Mucosa of stomach (tissue), 1 donor: ENCODE data around the gene PPP3CA.

ENCODE experiments used
- H3K27me3 ChIP-seq: one replicate; pipeline ENCODE4 v1.7.0; 2013; ENCODE audit warnings: mild to moderate bottlenecking, low read length; ENCODE audit not compliant: control insufficient read depth, insufficient read depth
- H3K36me3 ChIP-seq: one replicate; pipeline ENCODE4 v1.7.0; 2013; ENCODE audit warnings: low read length; ENCODE audit not compliant: control insufficient read depth, insufficient read depth
- H3K4me1 ChIP-seq: one replicate; pipeline ENCODE4 v1.7.0; 2013; ENCODE audit warnings: mild to moderate bottlenecking, low read length; ENCODE audit not compliant: control insufficient read depth, insufficient read depth
- H3K4me3 ChIP-seq: one replicate; pipeline ENCODE4 v1.7.0; 2013; ENCODE audit warnings: low read length
- H3K9ac ChIP-seq: one replicate; pipeline ENCODE4 v1.7.0; 2013; ENCODE audit warnings: mild to moderate bottlenecking, low read length, moderate library complexity
- H3K9me3 ChIP-seq: one replicate; pipeline ENCODE4 v1.7.0; 2013; ENCODE audit warnings: mild to moderate bottlenecking, low read length, moderate library complexity; ENCODE audit not compliant: control insufficient read depth
- donor health status: Pancreatic carcinoma.

Gene PPP3CA

DNA sequence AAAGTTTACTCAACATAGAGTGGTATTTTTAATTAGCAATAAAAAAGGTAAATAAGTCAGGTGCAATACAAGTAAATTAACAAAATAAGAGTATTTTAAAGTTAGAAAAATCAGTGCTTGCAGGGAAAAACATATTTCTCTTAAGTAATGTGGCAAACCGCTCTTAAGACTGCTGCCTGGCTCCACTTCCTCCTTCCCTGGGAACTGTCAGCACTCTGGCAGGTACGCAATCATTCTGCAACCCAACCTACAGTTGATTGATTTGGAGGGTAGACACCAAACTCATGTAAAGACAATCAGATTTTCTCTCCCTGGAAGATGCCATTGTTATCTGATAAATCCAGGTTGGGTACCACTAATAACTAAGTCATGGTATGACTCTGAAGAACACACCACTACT, 63.9 kb downstream of the PPP3CA start:
- no peak overlapping the region for H3K9ac ChIP-seq
- H3K27me3 ChIP-seq, result no peaks in the 10 kb centered on the region
- peaks cover 55% of the 10 kb centered on the region for H3K4me1 ChIP-seq
- H3K36me3 ChIP-seq, result no peaks in the 10 kb centered on the region
- H3K9me3 ChIP-seq, result no peaks in the 10 kb centered on the region
- no peak overlapping the region for H3K4me3 ChIP-seq

GRCh38 chr4:101282076-101282844, 65.1 kb downstream of the PPP3CA start:
- no peaks in the 10 kb centered on the region for H3K9me3 ChIP-seq
- H3K9ac ChIP-seq, result no peak overlapping the region
- H3K36me3 ChIP-seq, result no peaks in the 10 kb centered on the region

DNA sequence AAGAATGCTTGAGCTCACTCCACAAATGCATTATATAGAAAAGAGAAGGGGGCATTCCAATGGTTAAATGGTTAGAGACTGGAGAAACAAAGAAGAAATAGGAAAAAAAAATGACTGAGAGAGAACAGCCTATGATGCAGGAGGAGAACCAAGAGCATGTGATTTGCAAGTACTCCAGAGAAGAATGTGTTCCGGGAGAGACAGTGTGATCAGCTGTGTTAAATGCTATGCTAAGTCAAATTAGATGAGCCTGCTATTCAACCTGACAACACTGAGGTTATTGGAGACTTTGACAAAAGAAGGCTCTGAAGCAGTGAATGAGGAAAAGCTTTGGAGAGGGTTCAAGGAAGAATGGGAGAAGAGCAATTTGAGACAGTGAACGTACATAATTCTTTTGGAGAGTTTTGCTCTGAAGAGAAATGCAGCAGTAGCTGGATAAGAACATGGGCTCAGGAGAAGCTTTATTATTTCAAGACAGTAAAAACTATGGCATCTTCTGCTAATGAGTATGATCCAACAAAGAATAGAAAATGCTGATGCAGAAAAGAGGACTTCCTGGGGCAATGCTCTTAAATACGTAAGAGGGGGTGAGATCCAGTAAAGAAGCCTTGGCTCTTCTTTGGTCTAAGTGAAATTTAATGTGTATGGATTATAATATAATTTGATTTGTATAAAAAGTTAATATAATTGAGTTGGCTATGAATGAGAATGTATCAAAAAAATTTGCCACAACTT, 66.3 kb downstream of the PPP3CA start:
- Histone ChIP-seq H3K4me1 (peaks cover 37% of the 10 kb centered on the region), H3K4me3 (no peak overlapping the region), H3K36me3 (no peaks in the 10 kb centered on the region), H3K27me3 (no peaks in the 10 kb centered on the region), H3K9ac (no peak overlapping the region), H3K9me3 (no peaks in the 10 kb centered on the region)

More at GRCh38 chr4:101282076-101282844, 65.1 kb downstream of the PPP3CA start:
- no peak overlapping the region for H3K4me3 ChIP-seq
- H3K27me3 ChIP-seq, result no peaks in the 10 kb centered on the region
- H3K4me1 ChIP-seq, result peaks cover 44% of the 10 kb centered on the region

GRCh38 chr4:101279377-101279871, 67.9 kb downstream of the PPP3CA start:
- no peak overlapping the region for H3K4me3 ChIP-seq
- no peaks in the 10 kb centered on the region for H3K36me3 ChIP-seq
- H3K27me3 ChIP-seq, result no peaks in the 10 kb centered on the region
- H3K9me3 ChIP-seq, result no peaks in the 10 kb centered on the region
- peaks cover 30% of the 10 kb centered on the region for H3K4me1 ChIP-seq
- no peak overlapping the region for H3K9ac ChIP-seq

- H3K9ac ChIP-seq, result no peak overlapping the region
- no peaks in the 10 kb centered on the region for H3K36me3 ChIP-seq
- H3K4me3 ChIP-seq, result no peak overlapping the region
- H3K27me3 ChIP-seq, result no peaks in the 10 kb centered on the region
- H3K4me1 ChIP-seq, result peaks cover 18% of the 10 kb centered on the region
- no peaks in the 10 kb centered on the region for H3K9me3 ChIP-seq
Measured at GRCh38 chr4:101277671-101278070, 69.7 kb downstream of the PPP3CA start.

- H3K4me1 ChIP-seq, result peaks cover 16% of the 10 kb centered on the region
Measured at GRCh38 chr4:101276661-101277060, 70.7 kb downstream of the PPP3CA start.

GRCh38 chr4:101274888-101275752, 72.2 kb downstream of the PPP3CA start:
- H3K36me3 ChIP-seq, result no peaks in the 10 kb centered on the region

More at GRCh38 chr4:101276661-101277060, 70.7 kb downstream of the PPP3CA start:
- no peaks in the 10 kb centered on the region for H3K9me3 ChIP-seq
- no peak overlapping the region for H3K9ac ChIP-seq
- H3K4me3 ChIP-seq, result no peak overlapping the region
- H3K27me3 ChIP-seq, result no peaks in the 10 kb centered on the region
- no peaks in the 10 kb centered on the region for H3K36me3 ChIP-seq

GRCh38 chr4:101271516-101271915, 75.8 kb downstream of the PPP3CA start:
- H3K27me3 ChIP-seq, result no peaks in the 10 kb centered on the region
- no peak overlapping the region for H3K4me3 ChIP-seq
- no peaks in the 10 kb centered on the region for H3K36me3 ChIP-seq
- H3K4me1 ChIP-seq, result peaks cover 21% of the 10 kb centered on the region
- no peak overlapping the region for H3K9ac ChIP-seq
- H3K9me3 ChIP-seq, result no peaks in the 10 kb centered on the region

More at GRCh38 chr4:101274888-101275752, 72.2 kb downstream of the PPP3CA start:
- Histone ChIP-seq H3K4me1 (peaks cover 21% of the 10 kb centered on the region), H3K9me3 (no peaks in the 10 kb centered on the region), H3K4me3 (no peak overlapping the region), H3K9ac (no peak overlapping the region), H3K27me3 (no peaks in the 10 kb centered on the region)

GRCh38 chr4:101269682-101270081, 77.6 kb downstream of the PPP3CA start:
- peaks cover 14% of the 10 kb centered on the region for H3K4me1 ChIP-seq
- H3K9ac ChIP-seq, result no peak overlapping the region
- no peak overlapping the region for H3K4me3 ChIP-seq
- no peaks in the 10 kb centered on the region for H3K9me3 ChIP-seq
- H3K36me3 ChIP-seq, result no peaks in the 10 kb centered on the region
- H3K27me3 ChIP-seq, result no peaks in the 10 kb centered on the region

DNA sequence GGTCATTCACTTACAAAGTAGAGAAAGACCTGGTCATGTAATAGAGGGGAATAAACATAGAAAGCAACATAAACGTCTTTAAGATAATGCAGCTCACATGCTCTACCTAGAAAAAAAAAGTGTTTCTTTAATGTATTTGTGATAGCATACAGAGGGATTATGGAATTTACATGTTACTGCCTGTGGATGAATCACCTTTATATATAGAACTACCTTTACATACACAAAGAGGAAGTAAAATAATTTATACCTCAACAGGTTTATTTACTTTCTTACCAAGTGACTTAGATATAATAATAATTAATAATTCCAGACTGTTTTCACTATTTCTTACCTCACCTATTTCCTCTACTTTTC, 81.5 kb downstream of the PPP3CA start:
- no peaks in the 10 kb centered on the region for H3K27me3 ChIP-seq
- no peak overlapping the region for H3K9ac ChIP-seq
- H3K4me1 ChIP-seq, result peaks cover 16% of the 10 kb centered on the region
- no peak overlapping the region for H3K4me3 ChIP-seq
- H3K36me3 ChIP-seq, result no peaks in the 10 kb centered on the region
- no peaks in the 10 kb centered on the region for H3K9me3 ChIP-seq

DNA sequence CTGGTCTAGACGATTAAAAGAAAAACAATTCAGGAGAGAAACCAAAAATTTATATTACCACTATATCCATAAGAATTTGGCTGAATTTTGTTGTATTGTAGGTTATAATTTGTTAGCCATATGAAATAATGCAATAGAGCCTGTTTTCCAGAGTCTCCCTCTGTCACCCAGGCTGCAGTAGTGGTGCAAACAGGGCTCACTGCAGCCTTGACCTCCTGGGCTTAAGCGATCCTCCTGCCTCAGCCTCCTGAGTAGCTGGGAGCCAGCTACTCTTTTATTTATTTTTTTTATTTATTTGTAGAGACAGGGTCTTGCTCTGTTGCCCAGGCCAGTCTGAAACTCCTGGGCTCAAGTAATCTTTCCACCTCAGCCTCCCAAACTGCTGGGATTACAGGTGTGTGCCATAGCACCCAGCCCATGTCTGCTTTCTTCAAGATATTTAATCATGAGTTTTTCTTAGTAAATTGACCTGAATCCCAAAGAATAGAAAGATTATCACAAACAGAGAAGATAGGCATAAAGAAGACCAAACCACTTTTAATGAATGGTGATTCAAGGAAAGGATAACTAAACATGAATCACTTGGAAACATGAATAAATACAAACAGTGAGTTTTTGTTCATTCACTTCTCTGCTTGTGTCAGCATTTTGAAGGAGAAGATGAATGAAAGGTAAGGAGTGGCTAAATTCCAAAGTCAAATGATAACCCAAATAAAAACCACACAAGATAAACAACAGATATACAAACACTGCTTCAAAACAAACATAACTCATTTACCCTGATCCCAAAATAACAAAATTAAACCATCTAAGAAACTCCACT, 82.1 kb downstream of the PPP3CA start:
- no peaks in the 10 kb centered on the region for H3K27me3 ChIP-seq
- H3K4me1 ChIP-seq, result peaks cover 16% of the 10 kb centered on the region
- H3K36me3 ChIP-seq, result no peaks in the 10 kb centered on the region
- H3K9ac ChIP-seq, result no peak overlapping the region
- no peak overlapping the region for H3K4me3 ChIP-seq
- no peaks in the 10 kb centered on the region for H3K9me3 ChIP-seq
